HT1080 (cell line): ENCODE data around the gene AQP12A. TPM values are rescaled to one million over a fixed set of nuclear protein-coding genes. Genes with fewer than 3 reads are reported as not detected.
"Not testable (repeated sequence)": the region's sequence is repeated elsewhere in the genome, so short reads cannot be mapped to it uniquely, and the experiment has no call there.

Experiments
- DNase-seq: peaks from one replicate; pipeline ENCODE4 v3.0.0-alpha.2; 2015; ENCODE audit warnings: low read depth
- polyA plus RNA-seq, 2 experiments: library from polyadenylated mRNA; depleted of rRNA; stranded (reverse); fragments of >200 nt; gene quantifications; 2 replicates each; pipeline ENCODE4 v1.2.3, GENCODE V29; 2015
- total RNA-seq: library from RNA; depleted of rRNA; stranded (reverse); fragments of >200 nt; shearing (Covaris generic); gene quantifications from 2 replicates; pipeline ENCODE4 v1.2.3, GENCODE V29; 2014; rRNA removed

The AQP12A gene, protein sequence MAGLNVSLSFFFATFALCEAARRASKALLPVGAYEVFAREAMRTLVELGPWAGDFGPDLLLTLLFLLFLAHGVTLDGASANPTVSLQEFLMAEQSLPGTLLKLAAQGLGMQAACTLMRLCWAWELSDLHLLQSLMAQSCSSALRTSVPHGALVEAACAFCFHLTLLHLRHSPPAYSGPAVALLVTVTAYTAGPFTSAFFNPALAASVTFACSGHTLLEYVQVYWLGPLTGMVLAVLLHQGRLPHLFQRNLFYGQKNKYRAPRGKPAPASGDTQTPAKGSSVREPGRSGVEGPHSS
- not detected in 2 replicates for total RNA-seq
- polyA plus RNA-seq (2015; cell fraction: cytosol; rRNA removed) = not detected in 2 replicates
- polyA plus RNA-seq (2015; cell fraction: nucleus; rRNA removed) = not detected in 2 replicates

DNA sequence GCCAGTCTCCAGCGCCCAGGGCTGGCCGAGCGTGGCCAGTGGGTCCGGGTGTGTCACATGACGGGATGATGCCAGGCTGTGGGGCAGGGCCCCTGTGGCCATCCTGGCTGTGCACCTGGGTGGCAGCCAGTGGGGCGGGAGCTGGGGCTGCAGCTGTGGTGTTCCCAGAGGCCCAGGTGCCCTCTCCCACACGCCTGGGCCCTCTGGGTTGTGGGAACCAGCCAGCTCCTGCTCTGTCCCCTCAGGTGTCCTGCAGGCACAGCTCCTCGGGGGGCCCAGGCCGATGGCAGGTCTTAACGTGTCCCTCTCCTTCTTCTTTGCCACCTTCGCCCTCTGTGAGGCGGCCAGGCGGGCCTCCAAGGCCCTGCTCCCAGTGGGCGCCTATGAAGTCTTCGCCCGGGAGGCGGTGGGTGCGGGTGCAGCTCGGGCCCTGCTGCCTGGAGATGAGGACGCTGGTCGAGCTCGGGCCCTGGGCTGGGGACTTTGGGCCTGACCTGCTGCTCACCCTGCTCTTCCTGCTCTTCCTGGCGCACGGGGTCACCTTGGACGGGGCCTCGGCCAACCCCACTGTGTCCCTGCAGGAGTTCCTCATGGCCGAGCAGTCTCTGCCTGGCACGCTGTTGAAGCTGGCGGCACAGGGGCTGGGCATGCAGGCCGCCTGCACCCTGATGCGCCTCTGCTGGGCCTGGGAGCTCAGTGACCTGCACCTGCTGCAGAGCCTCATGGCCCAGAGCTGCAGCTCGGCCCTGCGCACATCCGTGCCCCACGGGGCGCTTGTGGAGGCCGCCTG lies at the start of gene AQP12A:
Gene AQP12A (plus strand): TSS at position 236 of the 790 bp plus-strand sequence. CDS start 48 bp downstream, at position 284.
- not testable (repeated sequence) for DNase-seq

DNA sequence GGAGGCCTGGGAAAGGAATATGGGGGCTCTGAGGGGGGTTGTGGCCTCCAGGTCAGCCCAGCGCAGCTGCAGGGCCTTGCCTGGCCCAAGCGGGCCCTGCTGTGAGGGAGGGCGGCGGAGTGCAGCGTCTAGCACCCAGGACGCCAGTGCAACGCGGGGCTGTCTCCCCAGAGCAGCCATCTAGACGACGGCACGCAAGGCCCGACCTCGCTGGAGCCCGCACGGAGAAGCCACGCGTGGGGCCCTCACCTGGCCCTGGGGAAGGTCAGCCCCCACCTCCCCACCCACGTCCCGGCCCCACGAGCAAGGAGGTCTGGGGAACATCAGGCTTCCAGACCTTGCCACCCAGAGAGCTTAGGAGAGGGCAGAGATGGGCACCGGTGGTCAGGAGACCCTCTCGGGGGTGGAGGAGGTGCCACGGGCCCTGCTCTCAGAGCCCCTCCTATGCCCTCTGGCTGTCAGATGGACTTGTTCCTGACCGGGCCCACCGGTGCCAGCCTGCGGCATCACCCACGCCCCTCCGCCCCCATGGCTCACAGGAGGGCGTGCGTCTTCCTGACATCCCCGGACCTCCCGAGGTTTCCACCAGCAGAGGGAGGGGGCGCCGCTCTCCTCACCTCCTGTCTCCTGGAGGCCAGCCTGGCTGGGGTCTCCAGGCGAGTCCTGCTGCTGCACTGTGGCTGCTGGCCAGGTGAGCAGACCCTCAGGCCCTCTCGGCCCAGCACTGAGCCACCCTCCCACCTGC lies 49.4 kb upstream of the AQP12A start:
- DNase-seq = no peak

DNA sequence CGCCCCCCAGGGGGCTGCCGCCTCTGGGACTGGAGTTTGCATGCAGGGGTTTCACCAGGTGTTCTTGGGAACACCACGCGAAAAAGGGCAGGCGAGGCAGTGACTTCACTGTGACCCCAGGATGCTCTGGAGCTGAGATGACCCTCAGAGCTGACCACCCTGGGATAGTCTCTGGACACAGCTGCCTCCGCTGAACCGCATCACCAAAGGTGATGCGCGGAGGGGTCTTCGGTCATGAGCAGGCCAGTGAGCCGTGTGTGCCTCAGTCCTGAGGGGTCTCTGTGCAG lies 48.9 kb upstream of the AQP12A start:
- no peak for DNase-seq

DNA sequence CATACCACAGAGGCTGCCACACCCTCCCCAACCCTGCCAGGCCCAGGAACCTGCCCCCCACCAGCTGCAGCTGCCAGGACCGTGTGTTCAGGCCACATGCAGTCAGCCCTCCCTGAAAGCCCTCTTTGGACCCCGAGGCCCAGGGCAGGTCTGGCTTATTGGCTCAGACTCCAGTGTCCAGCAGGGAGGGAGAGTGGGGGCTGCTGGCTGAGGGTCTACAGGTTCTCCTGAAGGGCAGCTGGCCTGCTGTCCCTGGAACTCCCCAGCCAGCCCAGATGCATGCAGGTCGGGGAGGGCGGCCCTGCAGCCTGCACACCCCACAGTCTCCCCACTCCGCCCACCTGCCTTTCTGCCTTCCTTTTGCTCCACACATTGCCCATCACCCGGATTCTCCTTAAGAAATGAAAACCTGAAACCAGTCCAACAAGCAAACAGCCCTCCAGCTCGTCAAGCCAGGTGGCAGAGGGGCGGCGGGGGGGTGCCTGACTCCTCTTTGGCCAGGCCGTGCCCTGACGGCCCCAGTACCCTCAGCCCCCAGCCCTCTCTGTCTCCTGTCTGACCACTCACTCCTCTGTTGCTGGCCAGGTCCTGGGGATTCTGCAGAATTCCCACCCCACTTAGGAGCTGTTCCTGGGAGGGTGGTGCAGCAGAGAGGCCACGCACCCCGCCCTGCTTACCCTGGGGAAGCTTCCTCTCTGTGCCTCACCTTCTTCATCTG lies 48.4 kb upstream of the AQP12A start:
- DNase-seq = no peak

DNA sequence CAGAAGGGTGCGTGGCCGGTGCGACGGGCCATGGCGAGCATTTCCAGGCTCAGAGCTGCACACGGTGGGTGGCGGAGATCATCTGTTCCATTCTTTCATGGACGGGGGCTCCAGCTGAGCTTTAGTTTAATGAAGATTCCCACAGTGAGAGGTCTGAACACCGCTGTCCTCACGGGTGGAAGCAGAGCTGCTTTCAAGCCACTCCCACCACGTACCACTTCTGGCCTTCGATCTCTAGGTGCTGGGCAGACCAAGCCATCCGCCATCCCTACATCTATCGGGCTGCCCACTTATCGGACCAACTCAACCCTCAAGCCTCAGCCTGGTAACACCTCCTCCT lies 47.9 kb upstream of the AQP12A start:
- DNase-seq = no peak

DNA sequence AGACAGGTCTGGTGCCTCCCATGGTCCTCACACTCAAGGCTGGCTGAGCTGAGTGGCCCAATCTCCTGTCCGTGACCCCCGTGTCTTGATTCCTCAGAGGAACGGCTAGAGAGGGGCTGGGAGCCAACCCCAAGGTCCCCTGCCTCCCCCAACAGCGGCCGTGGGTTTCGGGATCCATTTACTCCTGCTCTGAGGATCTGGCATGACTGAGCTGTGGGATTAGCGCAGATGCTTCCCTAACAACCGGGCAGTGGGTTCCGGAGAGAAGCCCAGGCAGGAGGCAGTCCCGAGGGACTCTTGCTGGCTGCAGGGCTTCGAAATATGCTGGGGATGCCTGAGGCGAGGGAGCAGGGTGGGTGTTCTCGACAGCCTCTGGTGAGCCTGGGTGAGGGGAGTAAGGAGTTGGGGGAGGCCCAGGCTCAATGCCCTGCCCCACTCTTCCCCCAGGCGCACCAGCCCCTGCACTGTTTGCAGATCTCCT lies 47.5 kb upstream of the AQP12A start:
- DNase-seq = no peak

DNA sequence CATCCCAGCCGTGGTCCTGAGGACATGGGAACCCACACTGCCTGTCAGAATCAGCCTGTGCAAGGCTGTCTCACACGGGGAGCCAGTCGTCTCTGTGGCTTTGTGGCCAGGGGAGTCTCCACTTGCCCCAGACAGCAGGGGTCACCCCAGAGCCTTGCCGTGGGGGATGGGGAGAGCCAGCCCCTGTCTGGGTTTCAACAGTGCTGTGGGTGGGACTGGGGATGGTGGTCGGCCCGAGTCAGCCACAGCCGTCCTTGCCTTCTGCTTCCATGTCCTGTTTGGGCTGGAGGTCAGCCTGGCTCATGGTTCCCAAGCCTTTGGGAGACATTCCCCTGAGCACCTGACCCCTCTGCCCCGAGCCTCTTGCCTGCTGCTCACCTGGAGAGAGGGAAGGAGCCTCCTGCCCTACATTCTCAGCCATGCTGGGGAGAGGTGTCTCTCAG lies 46.8 kb upstream of the AQP12A start:
- DNase-seq = no peak

DNA sequence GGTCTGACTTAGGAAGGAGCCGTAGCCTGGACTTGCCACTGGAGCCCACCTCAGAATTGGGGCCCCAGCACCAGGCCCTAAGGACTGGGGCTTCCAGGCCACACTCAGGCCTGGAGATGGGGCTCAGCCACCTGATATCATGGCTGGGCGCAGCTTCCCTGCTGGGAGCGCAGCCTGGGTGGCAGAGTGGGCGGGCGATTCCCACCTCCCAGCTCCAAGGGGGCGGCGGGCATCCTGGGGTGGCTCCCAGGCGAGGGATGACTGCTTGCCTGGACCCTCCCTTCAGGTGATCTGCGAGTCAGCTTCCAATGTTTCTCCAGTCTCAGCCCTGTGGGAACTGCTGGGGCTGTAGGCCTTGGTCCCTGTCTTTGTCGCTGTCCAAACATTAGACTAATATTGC lies 46.3 kb upstream of the AQP12A start:
- DNase-seq = no peak

DNA sequence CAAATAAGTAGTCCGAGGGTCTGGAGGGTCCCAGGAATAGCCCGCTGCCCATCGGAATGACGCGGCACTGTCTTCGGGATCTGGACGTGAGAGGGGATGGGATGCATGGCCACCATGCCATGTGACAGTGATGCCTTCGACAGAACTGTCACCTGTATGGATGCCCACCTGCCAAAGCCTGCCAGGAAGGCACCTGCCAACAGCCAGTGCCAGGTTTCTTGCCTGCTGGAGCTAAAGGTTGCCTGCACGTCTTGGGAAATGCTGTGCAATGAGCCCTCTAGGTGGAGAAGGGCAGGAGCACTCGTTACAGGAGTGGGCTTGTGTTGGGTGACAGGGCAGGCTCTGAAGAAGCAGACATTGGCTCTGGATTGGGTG lies 45.9 kb upstream of the AQP12A start:
- DNase-seq = no peak

DNA sequence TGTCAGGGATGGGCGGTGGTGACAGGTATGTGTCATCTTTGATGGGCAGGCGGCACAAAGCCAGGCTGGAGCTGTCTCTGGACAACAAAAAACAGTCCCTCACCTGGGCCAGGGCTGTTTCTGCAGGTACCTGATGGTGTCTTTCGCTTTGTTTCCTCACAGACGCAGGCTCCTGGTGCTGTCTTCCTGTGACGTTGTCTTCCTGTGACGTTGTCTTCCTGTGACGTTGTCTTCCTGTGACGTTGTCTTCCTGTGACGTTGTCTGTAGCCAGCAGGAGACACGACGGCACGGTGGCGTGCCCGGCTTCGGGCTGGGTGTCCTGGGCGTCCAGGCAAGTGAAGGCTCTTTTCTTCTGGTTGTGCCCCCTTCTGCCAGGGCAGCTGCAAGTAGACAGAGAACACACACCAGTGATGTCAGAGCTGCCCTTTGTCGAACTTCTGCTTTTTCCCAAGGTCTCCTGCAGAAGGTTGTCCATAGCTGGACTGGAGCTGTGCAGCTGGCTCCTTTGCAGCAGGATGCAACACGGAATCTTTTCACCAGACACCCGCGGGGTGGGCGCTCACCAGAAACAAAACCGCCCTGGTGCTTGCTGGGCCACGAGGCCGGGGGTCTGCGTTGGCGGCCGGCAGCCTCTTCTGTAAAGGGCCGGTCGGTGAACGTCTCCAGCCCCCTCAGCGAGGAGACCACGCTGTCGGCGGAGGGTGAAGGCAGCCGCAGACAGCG lies 45.3 kb upstream of the AQP12A start:
- no peak for DNase-seq

DNA sequence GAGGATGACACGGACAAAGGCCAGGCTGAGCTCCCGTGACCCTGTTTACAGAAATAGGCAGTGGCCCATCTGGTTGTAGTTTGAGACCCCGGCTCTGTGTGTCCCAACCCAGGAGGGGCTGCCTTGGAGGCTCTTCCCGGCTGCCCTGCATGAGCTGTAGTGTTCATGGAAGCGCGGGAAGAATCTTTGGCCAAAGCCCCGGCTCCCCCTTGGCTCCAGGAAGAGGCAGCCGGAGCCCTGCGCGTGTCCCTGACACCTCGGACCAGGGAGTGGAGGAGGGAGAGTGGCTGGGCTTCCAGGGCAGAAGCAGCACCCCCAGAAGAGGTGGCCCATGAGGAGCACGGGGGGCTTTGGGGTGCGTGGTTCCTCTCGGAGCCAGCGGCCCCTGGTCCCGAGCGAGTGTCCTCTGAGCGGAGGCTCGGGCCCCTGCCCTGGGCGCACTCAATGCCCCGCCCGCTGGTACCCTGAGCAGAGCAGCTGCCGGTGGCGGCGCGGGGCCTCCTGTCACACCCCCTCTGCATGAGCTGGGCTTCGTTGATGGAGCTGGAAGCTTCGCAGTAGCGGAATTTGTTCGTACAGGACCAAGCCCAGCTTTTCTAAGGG lies 44.7 kb upstream of the AQP12A start:
- DNase-seq = no peak

DNA sequence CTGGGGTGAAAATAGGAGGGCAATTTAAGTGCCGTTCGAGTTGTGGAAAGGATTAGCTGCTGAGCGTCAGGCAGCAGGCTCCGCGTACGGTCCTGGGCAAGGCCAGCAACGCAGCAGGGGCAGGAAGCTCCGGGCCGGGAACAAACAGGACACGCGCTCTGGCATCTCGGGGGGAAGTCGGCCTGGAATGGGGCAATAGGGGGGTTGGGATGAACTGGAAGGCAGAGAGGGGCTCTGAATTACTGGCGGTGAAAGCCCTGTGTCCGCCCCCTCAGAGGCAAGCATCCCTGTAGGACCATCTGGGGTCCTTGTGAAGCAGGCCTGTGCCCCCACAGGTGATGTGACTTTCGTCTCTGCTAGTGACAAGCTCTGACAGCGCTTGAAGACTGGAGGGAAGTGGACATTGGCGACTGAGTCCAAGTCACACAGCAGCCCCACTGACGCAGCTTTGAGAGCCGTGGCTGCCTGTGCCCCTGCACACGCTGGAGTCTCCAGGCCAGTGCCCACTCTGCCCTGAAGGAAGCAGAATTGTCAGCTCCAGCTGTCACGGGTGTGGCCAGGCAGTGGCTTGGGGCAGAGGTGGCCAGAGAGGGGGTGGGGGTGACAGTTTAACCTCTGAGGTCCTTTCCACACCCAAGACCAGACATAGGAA lies 44.0 kb upstream of the AQP12A start:
- DNase-seq = no peak

DNA sequence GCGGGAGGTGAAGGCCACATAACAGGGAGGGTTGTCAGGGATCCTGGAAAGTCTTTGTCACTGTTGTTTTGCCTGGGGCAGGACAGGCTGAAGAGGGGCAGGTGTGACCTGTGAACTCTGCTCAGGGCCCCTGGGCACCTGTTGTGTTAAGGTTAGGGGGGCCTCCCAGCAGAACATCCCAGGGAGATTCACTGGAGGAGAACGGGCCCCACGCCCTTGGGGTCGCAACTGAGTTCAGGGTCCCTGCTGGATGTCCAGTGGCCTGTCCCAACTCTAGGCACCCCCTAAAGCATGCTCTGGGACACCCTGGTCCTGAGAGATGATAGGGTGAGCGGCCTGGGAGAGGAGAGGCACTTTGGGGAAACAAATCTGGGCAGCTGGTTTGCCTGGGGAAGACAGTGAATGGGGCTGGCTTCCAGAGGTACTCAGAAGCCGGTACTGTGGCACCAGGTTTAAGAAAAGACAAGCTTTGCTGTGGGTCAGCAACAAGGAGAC lies 43.5 kb upstream of the AQP12A start:
- no peak for DNase-seq

DNA sequence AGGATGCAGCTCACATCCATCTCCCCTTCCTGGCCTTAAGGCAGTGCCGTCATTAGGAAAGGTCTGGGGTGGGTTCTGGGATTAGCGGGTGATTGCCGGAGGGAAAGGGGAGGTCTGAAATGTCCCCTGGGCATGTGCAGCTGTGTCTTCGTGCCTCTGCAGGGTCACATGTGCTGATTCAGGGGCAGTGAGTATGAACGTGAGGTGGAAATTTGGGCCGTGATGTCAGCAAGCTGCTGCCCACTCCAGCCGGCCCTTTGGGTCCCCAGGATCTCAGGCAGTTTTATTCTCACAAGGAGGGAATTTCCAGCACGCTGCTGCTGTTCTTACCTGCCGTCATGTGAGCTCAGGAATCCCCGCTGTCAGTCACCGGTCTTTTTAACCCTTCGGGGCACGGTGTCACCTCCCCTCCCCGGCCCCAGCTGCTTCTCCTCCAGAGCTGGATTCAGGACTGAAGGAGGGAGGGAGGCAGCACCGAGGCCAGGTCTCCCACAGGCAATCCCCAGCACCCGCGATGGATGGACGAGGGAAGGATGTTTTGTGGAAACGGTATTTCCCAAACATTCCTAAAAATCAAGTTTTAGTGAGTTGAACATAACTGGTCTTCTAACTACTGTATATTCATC lies 42.9 kb upstream of the AQP12A start:
- no peak for DNase-seq

DNA sequence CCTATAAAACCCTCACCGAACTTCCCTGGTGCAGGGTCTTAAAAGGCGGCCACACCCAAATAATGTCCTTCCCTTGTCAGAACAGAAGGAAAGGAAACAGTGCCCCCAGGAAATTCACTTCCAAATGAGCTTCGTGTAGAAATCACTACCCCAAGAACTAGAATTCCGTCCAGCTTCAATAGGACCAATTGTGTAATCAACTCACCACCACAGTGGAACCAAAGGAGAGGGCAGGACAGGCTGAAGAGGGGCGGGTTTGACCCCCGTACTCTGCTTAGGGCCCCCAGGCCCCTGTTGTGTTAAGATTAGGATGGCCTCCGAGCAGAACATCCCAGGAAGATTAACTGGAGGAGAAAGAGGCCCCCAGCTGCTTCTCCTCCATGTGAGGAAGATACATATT lies 42.3 kb upstream of the AQP12A start:
- no peak for DNase-seq

DNA sequence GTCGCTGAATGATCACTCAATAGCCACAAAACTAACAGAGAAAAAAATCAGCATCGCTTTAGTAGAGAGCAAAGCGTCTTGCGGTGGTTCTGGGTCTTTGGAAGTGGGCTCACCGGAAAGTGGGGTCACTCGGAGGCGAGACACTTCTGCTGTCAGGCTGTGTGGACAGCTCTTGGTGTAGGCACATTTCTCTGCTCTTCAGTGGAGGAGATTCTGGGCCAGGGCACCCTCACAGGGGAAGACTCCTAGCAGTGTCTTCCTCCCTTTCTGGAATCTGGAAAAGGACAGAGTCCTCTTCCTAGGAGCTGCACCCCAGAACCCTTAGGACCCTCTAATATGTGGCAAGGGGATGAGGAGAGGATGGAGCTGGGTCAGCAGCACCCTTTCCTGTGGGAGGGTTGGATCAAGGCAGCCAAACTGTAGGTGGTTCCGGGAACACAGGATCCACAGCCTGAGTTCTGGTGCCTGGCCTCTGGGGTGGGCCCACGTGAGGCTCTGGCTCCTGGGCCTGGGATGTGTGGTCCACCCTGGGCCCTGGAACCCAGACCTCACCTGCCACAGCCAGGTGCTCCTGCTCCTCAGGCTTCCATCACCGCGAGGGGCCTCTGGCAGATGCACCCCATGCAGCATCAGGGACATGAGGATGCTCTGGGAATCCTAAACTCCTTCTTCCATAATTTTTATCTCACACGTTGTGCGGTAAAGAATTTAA lies 41.3 kb upstream of the AQP12A start:
- DNase-seq = no peak

DNA sequence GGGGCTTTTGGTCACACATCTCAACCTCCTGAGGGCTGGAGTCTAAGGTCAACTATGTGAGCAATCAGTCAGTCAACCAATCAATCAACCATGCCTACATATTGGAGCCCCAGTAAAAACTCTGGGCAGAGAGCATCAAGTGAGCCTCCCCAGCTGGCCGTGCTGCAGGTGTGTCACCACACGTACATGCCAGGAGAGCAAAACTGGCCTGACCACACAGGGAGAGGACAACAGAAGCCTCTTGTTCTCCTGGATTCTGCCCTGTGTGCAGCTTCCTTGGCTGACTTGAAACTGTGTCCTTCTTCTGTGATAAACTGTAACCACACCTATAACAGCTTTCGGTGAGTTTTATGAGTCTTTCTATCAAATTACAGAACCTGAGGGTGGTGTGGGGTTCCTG lies 40.5 kb upstream of the AQP12A start:
- no peak for DNase-seq
